Activated CD8-positive, alpha-beta memory T cell treated with anti-CD3 and anti-CD28 coated beads for 24 hours (primary cell): Measurements from ENCODE around the gene EPAS1.

ENCODE experiments used
- DNase-seq: peaks from one replicate; pipeline ENCODE4 v3.0.0-alpha.2; 2020

Gene EPAS1

DNA sequence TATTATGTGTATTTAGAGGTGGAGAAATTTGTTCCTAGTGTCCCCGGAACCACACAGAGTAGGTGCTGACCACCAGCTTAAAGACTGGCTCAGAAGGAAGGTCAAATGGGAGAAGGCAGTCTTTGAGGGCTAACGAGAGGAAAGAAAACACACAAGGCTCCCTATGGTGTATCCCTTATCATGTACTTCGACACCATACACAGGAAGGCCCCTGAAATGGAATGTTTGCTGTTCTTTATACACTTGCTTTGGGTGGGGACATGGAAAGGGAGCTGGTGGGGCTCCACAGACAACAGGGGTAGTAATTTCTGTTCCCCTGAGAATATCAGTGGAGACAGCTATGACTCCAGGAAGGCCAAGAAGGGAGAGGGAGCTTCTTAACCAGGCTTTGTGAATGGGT, 6.0 kb downstream of the EPAS1 start:
- no peak for DNase-seq

DNA sequence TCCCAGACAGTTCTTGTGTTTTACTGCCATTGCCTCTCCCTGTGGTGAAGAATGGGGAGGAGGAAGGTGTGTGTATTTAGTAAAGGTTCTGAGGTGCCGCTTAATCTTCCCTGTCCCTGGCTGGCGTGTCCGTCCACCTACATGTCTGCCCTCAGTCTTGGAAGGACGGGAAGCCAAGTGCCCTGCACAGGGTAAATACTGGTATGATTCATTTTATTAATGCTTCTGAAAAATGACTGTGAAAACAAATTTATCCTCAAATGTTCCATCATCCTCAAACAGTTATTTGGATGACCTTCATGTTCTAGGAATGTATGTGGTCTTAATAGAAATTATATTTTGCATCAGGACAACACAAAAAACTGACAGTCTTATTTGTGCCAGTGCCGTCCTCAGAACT, 6.6 kb downstream of the EPAS1 start:
- no peak for DNase-seq

DNA sequence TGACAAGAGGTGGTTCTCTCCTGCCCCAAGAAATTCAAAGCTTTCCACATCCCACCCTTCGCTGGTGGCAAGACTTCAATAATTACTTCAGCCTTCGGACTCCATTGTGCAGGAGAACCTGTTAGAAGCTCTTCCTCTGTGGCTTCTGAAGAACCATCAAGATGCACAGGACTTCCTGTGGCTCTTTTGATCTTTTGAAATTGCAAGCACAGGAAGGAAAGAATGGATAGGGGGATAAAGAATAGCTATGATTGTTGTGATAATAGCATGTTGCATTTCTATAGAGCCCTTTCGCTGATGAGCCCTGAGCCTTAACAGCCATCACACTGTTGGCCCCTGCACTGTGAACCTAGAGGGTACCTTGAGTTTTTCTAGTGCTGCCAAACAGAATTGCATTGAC, 7.4 kb downstream of the EPAS1 start:
- DNase-seq = no peak

DNA sequence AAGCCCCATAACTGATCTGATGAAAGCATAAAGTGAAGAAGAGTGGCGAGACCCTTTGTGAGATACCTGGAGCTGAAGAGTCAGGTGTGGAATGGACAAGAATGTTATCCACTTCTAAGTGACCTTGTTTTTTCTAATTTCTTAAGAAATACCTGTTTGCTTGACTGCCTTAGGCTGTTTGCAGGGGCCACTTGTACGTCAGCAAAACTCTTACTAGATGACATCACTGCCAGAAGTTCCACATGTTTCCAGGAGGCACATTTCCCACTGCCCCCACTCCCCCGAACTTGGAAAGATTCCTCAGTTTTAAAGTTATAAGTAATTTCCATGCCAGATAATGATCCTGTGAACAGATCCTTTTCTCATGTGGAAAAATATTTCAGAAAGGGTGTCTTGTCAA, 8.0 kb downstream of the EPAS1 start:
- DNase-seq = no peak

DNA sequence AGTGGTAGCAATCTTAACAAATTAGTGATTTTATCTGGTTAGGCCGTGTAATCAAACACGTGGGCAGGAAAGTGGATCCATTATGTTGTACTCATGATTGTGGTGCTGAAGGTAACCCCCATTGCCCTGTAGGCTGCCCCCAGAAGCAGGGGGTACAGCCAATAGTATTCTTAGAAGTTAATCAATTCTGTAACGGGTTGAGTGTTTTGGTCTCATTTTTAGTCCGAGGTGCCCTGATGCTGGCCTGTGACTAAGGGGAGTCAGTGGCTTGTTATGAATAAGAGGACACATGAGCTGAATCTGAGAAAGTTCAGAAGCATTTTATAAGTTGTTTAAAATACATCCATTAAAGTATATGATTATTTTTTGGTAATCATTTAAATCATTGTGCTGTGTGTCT, 8.6 kb downstream of the EPAS1 start:
- no peak for DNase-seq

DNA sequence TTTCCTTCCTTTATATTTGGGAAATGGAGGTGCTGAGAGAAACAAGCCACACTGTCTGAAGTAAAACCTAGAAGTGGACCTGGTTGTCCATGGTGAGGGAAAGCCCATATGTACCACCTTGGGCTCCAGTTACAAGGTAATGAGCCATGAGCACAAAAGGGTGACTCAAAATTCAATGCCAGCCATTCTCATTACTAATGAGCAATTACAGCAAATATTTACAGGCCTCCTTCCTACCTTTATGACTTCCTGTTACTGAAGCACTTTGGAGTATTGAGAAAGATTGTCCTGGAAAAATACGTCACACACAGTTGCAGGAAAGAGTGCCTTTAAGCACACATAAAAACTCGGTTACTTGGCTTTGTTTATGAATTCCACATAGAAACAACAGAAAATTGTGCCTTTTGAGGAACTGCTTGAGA, 9.1 kb downstream of the EPAS1 start:
- DNase-seq = no peak

DNA sequence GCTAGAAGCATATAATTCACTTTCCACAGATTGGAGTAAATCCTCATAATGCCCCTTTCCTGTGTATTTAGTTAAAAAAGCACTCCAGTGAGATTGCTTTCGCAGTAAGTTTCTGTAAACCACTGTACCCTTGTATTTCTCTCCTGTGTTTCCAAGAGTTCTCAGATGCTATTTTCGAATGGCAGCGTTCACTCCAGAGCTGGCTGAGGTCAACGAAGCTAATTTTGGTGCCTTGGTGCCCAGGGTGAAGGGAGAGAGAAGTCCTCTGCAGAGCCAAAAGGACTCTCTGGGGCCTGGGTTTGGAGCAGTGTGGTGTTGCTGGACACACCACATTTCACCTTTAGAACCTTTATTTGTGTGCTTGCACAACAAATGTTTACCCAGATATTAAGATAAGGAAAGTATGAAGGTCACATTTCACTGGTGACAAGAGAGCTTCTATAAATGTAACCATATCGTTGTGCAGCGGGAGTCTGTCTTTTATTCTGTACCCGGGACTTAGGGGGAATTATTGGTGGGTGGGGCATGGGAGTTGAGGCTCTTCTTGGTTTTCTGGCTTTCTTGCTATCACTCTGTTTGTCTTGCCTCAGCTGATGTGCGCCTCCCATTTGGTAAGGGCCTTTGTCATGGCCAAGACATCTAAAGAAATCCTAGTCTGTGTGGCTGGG, 9.9 kb downstream of the EPAS1 start:
- DNase-seq = no peak

DNA sequence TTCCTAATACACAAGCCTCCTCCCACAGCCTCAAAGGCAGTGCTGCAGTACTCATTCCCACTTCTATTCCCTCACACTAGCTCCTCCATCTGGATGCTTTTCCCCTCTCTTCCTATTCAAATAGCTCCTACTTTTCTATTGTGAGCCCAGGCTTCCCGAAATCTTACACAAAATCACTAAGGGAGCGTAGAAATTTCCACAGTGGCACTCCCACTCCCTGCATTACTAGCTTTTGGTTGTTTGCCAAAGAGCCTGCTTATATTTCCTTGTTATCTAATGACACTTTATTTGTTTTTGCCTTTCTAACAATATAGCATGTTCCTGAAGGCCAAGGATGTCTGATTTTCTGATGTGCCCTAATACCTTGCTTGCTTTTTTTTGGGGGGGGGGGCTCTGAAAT, 10.9 kb downstream of the EPAS1 start:
- no peak for DNase-seq

DNA sequence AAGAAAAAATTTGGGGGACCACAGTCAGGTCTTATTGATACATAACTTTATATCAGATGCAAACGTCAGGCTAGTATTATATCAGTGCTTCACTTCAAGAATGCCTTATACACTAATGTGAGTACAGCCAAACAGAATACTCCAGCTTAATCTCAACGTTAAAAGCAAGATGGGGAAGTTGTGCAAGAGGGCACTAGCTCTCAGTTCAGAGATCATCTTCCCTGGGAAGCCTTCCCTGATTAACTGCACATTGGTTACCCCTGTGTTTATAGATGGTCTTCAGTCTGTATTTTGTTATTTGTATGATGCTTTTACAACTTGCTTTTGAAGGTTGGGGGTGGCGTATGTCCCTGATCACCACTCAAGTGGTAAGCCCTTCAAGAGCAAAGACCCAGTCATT, 11.4 kb downstream of the EPAS1 start:
- no peak for DNase-seq

DNA sequence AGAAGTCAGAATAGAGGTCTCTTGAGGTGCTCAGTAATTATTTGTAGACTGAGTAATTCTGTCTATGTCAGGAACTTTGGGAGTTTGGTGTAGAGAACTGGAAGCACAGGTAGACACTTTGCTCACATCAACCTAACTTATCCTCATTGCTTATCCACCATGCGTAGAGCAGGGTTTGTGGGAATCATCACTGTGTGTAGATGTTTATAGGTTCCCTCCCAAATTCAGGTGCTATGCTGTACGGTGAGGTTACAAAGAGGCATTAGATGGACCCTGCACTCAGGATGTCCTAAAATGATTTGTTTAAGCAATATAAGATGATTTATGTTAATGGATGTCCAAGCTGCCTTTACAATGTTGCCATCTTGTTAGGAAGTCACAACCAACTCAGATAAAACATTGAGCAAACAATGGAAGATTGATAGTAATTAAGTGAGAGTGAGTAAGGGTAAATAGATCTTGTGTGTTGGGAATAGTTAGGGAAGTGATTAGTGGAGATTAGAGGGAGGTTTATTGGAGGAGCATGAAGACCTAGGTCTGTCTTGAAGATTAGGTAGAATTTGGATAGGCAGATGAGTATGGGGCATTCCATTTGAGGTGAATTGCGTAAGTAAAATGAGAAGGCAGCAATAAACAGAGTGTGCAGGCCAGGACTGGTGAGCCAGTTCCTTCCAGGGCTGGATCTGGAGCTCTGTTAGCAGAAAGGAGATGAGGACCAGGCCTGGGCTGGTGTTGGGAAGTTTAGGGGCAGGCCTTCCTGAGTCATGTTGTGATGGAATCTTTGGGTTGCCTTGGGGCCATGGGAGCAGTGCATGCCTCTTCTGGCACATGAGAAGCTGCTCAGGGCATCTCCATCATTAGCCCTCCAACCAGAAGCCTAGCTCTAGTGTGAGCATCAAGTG, 12.1 kb downstream of the EPAS1 start:
- no peak for DNase-seq

DNA sequence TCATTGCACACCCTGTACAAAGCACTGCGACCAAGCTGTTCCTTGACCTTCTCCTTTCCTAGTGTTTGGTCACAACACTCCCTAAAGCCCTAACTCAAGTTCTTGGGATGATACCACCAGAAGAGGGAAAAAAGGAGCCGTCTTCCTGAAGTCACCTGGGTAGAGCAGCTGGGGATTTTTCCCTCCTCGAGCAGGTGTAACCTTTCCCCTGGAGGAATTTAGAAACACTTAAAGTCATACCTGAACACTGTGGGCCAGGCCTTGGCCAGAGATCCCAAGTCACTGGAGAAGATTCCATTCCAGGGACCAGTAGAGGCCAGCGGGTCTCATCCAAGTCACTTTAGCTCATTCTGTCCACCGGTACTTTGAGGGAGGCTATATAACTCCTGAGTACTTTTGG, 13.2 kb downstream of the EPAS1 start:
- DNase-seq = no peak

DNA sequence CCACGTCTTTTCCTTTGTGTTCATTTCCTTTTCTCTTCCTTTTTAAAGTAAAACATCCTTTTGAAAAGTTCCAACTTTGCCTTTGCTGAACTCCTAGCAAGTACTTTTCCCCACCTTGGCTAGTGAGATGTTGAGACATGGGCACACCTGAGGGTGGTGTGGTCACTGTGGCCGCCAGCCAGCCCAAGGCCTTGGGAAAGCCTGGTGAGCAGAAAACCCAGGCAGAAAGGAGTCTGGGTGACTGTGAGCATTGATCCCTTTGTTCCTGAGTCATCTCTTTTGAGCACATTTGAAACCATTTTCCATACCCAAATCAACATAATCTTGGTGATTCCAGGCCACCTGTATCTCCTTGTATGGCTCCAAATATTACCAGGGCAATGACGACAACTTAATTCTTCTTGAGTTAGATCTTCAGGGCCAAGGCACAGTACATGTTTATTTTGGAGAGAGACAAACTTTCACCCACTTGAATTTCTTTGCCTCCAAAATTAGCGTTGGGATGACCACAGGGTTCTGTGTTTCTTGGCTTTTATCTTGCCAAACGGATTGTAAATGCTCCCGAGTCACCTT, 14.5 kb downstream of the EPAS1 start:
- no peak for DNase-seq

DNA sequence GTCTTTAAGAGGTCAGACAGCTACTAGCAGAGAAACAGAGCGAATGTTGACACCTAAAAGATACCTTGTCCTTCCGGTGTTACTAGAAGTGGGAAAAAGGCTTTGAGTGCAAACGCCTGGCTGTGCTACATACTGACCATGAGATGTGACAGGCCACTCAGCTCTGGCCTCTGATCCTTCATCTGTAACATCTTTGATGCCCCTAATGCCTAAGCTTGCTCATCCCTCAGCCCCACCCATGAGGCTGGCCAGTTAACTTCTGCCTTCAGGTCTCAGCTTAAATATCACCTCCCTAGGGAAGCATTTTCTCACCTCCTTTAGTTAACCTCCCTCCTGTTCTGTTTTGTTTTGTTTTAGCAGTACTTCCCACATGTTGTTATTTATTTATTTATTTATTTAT, 15.9 kb downstream of the EPAS1 start:
- no peak for DNase-seq

DNA sequence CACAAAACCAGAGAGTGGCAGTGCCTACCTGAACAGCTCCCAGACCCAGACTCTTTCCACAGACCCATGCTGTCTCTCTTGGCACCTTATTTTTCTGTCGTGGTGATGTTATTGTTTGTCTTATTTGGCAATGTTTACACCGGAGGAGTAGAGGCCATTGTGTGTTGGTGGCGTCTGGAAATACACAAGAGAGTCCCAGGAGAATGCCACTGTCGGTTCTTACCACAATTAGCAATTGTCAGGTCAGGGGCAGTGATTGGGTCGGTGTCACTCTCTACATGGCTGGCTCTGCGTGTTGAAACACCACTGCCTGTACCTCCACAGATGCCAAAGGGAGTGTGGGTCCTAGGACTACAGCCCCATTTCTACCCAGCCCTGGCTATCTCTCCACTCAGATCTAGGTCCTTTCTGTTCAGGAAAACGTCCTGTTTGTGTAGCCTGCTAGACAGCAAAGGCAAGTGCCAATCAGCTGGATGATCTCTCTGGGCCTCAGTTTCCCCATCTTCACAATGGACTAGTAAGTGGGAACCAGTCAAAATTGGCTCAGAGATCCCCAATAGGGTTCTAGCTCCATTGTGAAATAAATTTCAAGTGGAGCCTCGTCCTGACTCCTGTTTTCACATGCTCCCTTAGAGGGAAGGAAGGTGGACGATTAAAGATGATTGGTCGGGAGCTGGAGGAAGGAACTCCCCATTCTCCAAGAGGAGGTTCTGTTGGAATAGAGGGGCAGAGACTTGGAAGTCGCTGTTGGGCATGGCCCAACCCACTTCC, 17.0 kb downstream of the EPAS1 start:
- no peak for DNase-seq

DNA sequence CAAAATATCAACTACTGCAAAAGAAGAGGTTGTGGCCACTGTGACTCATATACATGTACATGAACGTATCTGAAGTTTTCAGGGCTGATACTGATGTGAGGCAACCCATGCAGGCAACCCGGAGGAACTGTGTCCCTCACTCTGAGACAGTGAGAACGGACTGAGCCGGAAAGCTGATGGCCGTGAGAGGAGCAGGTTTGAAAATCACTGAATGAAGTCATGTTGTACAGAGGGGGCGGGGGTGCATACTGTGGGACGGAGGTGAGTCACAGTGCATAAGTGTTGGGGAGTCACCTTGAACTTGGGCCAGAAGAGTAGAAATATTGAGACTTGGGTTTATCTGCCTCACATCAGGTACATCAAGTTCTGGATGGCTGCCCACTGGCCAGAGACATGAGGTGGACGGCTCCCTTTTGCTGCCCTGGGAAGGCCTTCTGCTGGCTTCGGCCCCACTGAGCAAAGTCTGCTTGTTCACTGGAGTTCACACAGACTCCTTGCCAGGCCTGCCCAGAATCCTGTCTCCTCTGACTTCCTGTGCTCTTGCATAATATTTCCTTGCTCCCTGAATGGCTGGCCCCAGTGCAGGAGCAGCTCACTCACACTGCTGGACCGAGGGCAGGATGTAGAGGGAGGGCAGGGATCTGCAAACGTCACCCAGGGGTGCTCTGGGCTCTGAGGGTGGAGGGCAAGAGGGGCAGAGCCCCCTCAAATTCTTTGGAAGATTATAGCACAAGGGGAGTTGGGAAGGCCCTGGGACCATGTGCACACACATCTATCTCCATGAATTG, 18.1 kb downstream of the EPAS1 start:
- no peak for DNase-seq

DNA sequence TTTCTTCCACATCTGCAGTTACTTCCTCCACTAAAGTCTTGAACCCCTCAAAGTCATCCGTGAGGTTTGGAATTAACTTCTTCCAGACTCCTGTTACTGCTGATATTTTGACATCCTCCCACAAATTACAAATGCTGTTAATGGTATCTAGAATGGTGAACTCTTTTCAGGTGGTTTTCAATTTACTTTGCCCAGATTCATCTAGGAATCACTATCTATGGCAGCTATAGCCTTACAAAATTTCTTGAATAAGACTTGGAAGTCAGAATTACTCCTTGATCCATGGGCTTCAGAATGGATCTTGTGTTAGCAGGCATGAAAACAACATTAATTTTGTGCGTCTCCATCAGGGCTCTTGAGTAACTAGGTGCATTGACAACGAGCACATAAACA, 19.9 kb downstream of the EPAS1 start:
- DNase-seq = no peak

DNA sequence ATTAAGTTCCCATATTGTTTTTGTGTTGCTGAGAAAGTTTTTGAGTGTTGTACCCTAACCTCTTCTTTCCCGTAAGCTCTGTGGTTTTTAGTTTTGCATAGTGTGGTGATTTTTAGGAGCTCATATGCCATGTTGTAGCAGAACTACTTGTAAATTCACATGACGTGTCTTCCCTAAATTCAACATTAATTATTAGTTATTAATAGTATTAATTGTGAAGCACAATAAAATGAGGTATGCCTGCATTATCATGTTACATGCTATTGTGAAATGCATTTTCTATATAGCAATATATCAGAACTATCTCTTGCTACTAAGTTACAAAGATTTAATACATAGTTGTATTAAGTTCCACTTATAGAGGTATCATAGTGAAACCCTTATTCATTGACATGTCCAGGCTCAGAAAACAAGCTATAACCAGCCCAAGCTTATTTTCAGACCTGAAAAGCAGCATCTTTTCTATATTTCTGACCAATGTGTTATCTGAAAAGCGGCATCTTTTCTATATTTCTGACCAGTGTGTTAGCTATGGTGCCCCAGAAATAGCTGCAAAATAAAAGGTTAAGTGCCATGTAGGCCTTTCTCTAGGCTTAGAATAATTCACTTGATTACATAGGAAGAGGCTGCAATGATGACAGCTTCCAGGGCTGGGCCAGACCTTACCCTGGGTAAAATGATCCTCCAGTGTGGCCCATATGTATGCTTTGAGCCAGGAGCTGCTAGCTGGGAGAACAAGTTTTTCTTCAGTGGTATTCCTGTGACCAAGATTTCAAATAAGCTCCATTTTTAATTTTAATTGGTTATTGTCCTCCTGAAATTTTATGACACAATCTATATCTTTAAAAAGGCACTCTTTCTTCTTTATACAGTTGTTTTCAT, 21.6 kb downstream of the EPAS1 start:
- DNase-seq = no peak

DNA sequence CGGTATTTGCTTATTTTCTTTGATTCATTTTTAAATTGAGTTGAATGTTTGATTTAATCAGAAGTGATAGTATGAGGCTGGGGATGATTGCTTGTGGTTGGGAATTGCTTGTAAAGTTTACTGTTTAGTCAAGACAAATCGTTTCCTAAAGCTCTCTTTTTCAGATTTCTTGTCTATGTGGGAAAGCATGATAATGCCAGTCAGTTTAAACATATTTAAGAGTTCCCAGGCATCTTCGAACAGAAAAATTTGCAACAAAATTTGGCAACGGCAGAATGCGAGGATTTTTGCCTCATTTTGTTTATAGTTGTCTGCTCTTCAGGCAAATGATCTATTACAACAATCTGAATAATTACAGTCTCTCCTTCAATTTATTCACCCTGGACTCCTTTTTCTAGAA, 22.5 kb downstream of the EPAS1 start:
- DNase-seq = no peak

DNA sequence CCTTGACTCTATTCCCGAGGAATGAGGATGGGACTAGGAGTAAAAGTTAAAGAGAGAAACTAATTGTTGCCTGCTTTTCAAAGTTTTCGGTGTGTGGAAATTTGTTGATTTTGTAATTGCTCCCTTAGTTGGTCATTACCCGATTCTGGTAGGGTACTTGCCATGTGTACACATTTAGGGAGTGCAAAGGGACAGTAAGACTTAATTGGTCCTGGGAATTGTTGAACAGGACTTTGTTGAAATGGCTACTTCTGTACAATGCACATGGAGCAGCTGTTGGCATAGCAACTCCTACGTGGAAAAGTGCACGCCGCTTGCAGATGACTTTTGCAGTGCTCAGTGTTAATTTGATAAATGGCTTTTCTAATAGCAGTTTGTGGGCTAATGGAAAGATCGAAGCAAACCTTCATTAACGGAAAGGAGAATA, 22.9 kb downstream of the EPAS1 start:
- no peak for DNase-seq

DNA sequence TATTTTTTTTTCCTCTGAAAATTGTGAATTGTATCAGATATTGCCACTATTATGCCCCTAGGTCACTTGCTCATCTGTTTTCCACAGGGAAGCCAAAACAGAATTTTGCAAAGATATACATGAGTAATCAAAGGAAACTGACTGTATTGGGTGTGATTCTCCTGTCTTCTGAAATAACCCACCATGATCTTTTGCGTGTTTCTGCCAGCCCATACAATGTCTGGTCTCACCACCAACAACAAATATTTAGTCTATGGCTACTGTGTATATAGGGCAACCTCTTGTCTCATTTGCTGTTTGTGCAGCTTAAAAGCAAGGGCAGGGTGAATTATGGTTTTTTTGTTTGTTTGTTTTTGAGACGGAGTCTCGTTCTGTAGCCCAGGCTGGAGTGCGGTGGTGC, 26.5 kb downstream of the EPAS1 start:
- DNase-seq = no peak

DNA sequence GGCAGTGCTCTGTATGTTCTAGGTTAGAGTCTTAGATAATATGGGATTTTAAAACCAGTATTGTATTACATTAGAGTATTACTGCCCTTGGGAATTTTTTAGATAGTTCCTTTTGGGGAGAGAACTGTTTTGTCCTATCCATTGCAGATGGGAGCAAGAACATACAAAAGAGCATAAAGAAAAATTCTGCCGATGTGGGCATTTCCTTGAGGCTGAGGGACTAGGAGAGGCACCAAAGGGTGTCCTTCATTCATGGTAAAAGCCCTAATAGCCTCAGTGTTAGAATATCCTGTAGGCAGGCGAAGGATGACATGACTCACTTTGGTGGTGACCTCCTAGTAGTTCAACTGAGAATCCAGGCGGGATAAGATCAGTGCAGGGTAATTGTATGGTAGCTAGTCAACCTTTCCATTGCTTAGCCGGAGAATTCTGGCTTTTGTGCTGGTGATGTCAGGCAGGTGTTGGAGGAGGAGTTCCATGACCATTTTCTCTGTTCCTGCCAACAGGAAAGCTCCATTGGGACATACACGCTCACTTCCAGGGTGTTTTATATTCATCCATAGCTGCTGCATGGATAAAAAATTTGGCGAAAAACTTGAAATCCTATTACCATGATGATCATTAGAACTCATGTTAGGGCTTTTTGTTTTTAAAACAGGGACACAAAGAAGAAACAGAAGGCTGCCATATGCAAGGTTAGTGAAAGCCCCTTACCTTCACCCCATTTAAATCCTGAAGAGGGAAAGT, 28.1 kb downstream of the EPAS1 start:
- DNase-seq = no peak
